HG02973 (cell line): Measurements from ENCODE around the gene SUMO2.

Source experiments
- ATAC-seq: cut with Tn5 transposase; IDR thresholded peaks from one replicate; pipeline ENCODE4 v1.9.1; 2021; ENCODE audit warnings: moderate library complexity; ENCODE audit not compliant: unreplicated experiment

The SUMO2 gene

GRCh38 chr17:75124819-75125162 is 58.0 kb downstream of the SUMO2 start:
- ATAC-seq = no peak

DNA sequence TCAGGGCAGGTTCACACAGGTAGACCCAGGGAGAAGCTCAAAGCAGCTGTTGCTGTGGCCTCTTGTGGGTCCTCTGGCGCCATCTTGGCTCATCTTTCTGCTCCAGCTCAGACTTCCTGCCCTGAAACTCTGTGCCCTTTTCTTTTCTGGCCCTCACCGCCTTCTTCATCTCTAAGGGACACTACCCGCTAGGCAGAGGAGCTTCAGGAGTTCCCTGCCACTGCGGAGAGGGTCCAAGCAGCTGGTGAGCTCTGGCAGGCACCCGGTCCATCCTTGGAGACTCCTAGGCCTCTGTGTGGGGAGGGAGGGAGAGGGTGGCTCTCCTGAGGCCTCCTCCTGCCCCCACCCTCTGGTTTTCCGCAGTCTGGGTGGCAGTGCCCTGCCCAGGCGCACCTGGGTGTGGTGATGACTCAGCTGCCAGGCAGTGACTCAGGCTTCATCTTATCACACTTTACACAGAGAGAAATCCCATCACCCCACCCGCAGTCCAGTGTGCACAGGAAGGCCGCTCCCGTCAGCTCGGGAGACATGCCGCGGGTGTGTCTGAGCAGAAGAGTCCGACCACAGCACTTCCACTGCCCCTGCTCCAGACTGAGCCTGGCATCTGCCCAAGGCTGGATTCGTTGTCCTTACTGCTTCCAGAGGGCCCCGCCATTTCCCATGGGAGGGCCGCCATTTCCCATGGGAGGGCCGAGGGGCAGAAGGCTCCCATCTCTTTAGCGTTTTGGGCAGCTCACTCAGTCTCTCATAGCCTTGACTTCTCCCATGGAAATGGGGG is 58.5 kb downstream of the SUMO2 start:
- no peak for ATAC-seq

GRCh38 chr17:75118307-75118706 is 64.5 kb downstream of the SUMO2 start:
- ATAC-seq = no peak

DNA sequence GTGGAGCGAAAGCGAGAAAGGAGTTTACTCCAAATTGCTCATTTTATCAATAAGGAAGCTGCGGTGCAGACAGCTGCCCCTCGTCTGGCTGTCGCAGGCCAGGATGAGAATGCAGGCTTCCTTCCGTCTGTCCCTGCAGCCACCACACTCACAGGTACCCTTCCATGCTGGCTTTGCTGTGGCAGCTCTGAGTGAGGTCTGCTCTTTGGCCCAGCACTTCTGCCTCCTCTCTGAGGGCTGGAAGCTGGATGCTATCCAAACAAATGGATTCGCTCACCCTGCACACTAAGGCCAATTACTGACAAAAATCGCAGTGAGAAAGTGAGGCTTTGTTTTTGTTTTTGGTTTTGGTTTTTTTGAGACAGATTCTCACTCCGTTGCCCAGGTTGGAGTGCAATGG is 66.0 kb downstream of the SUMO2 start:
- no peak for ATAC-seq
